Right lung (tissue), 5 donors: ENCODE data around the gene SUCO. TPM values are rescaled to one million over a fixed set of nuclear protein-coding genes. Genes with fewer than 3 reads are reported as not detected.
"Not testable (repeated sequence)": the region's sequence is repeated elsewhere in the genome, so short reads cannot be mapped to it uniquely, and the experiment has no call there.

Experiments
- DNase-seq, 2 donors: peaks; one replicate each; pipeline ENCODE4 v3.0.0-alpha.2; 2013
- polyA plus RNA-seq, 5 donors: library from polyadenylated mRNA; unstranded; fragments of 120-200 nt; gene quantifications; one replicate each; pipeline versions ENCODE4 v1.2.1 to v1.2.3, GENCODE V29; 2013; ENCODE audit warnings: inconsistent platforms in 1 of 5, low replicate concordance in 1 of 5; ENCODE audit not compliant: insufficient read length in 5 of 5, insufficient read depth in 1 of 5

SUCO gene
- polyA plus RNA-seq, 5 donors: 45.4 to 75.7 (median 65.3) TPM

DNA sequence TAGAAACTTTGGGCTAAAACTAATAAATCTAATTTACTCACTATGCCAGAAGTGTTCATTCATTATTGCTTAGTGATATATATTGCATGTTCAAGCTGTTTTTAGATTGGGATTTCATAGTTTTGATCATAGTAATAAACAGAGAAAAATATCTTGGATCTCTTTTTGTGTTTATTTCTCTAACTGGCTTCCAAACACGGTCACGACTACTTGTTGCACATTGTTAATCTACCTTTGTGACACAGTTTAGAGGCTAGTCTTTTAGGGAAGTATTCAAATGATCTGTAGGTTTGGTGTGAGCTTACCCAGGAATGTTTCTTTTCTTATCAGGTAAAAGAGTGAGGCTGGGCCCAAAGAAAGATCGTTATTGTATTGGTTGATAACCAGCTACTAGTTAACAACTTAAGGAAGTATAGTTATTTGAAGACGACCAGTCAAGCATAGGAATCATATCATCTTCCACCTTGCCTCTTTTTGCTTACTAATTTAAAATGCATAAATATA lies 75.2 kb downstream of the SUCO start:
- DNase-seq: no peak

DNA sequence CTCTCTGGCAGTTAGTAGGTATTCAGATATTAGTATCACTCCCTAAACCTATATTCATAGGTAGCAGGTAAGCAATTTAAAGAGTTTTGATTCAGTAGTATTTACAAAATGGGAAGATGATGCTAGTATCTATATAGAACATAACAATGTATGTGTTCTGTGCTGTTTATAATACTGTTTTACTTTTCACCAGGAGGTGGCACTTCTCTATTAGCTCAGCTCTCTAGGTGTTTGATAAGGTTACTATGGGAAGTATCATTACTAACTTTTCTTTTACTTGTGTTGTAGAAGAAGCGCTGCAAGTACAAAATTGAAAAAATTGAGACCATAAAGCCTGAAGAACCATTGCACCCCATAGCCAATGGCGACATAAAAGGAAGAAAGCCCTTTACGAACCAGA lies 76.6 kb downstream of the SUCO start:
- no peak for DNase-seq

DNA sequence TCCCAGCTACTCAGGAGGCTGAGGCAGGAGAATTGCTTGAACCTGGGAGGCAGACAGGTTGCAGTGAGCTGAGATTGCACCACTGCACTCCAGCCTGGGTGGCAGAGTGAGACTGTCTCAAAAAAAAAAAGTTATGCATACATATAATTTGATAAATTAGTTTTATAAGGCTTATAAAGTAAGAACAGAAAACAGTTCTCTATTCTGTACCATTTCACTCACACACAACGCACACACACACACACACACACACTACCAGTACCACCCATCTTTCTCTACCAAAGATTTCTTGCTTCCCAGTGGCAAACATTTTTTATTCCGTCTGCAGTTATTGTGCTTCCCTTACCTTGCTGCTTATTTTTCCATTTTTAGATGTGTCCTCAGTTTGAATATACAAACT lies 79.5 kb downstream of the SUCO start:
- no peak for DNase-seq

DNA sequence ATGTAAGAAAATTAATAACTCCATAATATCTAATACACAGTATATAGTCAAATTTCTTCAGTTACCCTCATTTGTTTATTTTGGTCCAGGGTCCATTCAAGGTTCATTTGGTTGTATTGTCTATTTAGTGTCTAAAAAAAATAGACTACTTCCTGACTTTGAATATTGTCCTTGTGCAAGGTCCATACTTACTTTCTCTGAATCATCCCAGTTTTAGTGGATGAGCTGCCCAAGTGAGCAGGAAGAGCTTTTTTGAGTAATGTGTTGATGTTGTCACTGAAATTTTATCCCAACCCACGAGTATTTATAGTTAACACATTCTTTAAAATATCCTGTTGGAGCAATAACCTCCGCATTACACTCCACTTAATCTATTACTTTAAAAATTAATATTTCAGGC lies 80.3 kb downstream of the SUCO start:
- no peak for DNase-seq

DNA sequence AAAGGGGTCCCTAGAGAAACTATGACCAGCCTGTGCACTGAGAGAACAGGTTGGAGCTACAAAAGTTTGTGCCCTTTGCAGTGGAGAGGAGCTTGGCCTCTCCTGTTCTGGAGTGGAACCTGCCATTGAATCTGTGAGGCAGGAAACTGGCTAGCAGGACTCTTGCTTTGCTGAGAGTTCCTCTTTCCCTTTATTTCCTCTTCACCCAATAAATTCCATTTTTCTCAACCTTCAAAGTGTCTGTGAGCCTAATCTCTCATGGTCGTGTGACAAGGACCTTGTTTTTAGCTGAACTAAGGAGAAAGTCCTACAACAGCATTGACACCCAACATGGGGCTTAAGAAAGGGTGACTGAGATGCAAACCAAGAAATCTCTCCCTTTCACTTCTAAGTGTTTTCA lies 83.2 kb downstream of the SUCO start:
- DNase-seq: no peak

GRCh38 chr1:172616636-172617035 lies 83.7 kb downstream of the SUCO start:
- no peak for DNase-seq

GRCh38 chr1:172620603-172621002 lies 87.7 kb downstream of the SUCO start:
- DNase-seq: not testable (repeated sequence)

GRCh38 chr1:172622541-172622940 lies 89.6 kb downstream of the SUCO start:
- DNase-seq: no peak

DNA sequence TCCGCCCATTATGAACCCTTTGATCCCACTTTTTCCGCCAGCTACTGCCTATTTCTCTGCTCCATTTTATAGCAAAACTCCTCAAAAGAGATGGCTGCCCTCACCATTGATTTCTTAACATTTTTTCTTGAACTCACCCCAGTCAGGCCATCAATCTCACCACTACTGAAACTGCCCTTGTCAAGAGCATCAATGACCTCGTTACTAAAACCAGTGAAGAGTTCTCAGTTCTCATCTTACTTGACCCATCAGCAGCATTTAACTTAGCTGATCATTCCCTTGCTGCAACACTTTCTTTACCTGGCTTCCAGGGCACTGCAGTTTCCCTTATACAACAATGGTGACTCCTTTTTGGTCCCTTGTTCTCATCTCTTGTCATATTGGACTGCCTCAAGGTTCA lies 90.8 kb downstream of the SUCO start:
- no peak for DNase-seq

- DNase-seq: no peak
Measured at GRCh38 chr1:172626845-172627244, 93.9 kb downstream of the SUCO start.

DNA sequence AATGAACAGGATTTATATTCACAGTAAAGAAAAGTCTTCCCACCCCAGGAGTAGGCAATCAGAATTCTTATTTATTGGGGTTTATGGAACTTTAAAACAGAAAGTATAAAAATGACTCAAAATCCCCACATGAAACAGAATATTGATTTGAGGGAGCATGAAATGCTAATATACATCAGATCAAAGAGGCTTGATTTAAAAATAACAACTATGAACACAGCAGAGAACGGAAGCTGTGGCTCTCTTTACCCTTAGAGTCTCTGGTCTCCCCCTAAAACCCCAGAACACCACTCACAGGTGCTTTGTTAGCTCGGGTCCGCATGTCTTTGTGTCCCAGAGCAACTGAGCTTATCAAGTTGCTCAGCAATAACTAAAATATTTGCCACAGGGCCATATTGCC lies 94.8 kb downstream of the SUCO start:
- DNase-seq: no peak

GRCh38 chr1:172628401-172628800 lies 95.5 kb downstream of the SUCO start:
- no peak for DNase-seq

DNA sequence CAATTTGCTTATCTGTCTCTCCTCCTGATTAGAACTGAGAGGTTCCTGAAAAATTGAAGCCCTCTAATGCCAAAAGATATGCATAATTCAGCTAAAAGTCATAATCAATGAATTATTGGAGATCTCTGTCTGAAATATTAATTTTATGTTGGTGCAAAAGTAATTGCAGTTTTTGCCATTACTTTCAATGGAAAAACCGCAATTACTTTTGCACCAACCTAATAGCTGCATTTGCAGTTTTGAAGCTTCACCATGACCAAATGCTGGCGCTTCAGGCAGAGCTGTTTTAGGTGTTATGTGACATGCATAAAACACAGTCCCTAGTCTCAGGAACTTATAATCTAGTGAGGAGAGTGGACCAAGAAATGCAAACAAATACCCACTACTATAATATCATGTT lies 96.2 kb downstream of the SUCO start:
- DNase-seq: no peak

DNA sequence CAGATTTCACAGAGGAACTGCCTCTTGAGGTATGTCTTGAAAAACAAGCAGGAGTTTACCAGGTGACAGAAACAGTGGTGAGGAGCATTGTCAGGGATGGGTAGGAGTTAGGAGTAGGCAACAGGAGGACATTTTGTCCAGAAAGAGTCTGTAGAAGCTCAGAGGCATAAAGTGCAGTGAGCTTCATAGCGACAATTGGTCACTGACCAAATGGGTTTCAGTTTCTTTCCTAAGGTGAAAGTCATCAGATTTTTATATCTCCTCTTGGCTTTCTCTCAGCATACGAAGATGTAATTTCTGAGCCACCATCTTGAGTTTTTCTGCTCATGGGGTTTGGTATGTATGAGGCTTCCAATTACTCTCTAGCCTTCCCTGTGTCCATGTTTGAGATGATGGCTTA lies 96.7 kb downstream of the SUCO start:
- DNase-seq: no peak

- no peak for DNase-seq
Measured at GRCh38 chr1:172630056-172630818, 97.3 kb downstream of the SUCO start.

DNA sequence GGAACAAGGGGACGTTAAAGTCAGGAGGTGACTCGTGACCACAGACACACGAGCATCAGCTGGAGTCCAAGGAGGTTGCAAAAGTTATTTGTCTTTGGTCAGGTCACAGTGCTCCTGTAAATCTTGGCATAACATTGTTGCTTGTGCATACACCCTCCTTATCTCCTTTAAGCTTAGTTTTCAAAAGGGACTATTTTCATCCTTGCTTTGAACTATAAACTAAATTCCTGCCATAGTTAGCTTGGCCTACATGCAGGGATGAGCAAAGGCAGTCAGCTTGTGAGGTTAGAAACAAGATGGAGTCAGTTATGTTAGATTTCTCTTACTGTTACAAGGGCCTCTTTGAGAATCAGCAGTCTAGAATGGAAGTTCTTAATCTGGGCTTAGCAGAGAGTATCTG lies 97.9 kb downstream of the SUCO start:
- no peak for DNase-seq

DNA sequence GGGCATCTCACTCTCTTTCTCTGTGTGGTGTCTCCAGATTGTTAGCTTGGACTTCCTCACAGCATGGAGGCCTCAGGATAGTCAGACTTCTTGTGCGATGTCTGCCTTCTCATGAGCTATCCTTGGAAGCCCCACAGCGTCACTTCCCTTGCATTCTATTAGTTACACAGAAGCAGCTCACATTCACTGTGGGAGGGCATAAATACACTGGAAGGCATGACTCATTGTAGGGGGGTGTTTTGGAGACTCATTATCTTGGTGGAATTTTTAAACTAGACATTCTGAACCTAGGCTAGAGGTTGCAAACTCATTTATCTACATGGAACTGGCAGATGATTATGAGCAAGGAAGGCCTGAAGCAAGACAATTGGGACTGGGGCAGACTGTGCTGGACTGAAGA lies 104.6 kb downstream of the SUCO start:
- DNase-seq: no peak

GRCh38 chr1:172638249-172638648 lies 105.3 kb downstream of the SUCO start:
- no peak for DNase-seq

DNA sequence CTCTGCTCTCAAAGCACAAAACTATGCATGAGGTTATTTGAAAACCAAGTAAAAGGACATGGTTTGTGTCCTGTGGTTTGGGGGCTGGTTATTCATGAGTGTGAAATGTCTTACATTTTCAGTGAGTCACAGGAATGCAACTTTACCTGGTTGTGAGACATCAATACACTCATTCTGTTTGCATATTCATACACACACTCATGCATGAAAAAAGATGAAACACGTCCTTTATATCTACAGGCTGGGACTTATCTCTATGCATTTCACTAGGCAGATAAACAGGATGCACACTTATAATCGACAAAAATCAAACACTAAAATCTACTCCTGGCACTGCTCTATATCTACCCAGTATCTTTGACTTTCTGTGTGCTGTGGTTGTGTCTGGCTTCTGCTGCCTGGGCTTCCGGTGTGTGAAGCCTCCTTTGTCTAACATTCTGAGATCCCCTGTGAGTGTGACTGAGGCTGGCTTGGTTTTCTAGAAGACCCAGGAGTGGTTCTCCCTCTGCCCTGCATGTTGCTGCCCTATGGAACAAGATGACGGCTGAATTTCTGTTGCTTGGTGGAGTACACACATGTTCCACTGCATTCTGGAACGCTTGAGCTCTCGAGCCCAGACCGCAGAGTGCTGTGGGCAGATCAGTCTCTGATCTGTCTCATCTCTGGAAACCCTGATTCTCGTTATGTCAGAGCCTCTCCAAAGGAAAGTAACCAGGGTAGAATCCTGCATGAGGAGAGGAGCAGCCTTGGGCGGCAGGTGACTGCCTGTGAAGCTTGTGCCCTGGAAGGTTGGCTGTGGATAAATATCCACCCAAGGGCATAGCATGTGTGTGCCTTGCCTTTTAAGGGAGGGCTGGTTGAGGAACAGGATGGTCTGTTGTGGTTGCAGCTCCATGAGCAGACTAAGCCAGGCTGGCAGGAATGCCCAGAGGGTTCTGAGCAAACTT lies 106.2 kb downstream of the SUCO start:
- DNase-seq: no peak

- no peak for DNase-seq
Measured at GRCh38 chr1:172640111-172640510, 107.2 kb downstream of the SUCO start.

- no peak for DNase-seq
Measured at GRCh38 chr1:172641492-172641891, 108.5 kb downstream of the SUCO start.

DNA sequence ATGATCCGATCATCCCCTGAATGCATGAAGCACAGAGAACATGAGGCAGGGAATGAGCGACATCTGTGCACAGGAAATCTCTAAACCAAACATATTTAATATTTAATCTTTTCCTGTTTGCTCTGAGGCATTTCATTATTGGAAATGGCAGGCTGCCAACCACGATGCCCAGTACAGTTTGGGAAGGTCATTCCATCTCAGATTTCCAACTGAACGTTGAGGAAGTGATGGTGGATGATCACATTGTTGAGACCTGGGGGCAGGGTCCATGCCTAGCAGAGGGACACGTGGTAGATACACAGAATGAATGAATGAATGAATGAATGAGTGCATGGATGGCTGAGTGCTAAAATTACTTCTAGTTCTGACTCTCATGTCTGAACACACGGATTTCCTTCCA lies 110.0 kb downstream of the SUCO start:
- DNase-seq: no peak

GRCh38 chr1:172646653-172647052 lies 113.7 kb downstream of the SUCO start:
- no peak for DNase-seq
